ENCODE measurements around the gene CCL2.

GRCh38 chr17:34219405-34219804 lies 35.7 kb upstream of the CCL2 start:
- TF ChIP-seq TAF1 (IDR thresholded peaks at IDR 0.05; ENCODE audit: borderline replicate concordance, insufficient read depth, low read length), result no peak
- no peak for TF ChIP-seq POLR2AphosphoS5 (IDR thresholded peaks at IDR 0.05; ENCODE audit: low read depth, low read length)
- no peak for TF ChIP-seq SIN3A (IDR thresholded peaks at IDR 0.05; ENCODE audit: borderline replicate concordance, insufficient read depth, low read length)
- TF ChIP-seq REST (IDR thresholded peaks at IDR 0.05; ENCODE audit: insufficient read depth in 1 of 2, low read depth in 2 of 2, low read length in 2 of 2), result no peak
